ENCODE measurements around the gene MUC20.
"Not testable (repeated sequence)": the region's sequence is repeated elsewhere in the genome, so short reads cannot be mapped to it uniquely, and the experiment has no call there.

MUC20 gene

DNA sequence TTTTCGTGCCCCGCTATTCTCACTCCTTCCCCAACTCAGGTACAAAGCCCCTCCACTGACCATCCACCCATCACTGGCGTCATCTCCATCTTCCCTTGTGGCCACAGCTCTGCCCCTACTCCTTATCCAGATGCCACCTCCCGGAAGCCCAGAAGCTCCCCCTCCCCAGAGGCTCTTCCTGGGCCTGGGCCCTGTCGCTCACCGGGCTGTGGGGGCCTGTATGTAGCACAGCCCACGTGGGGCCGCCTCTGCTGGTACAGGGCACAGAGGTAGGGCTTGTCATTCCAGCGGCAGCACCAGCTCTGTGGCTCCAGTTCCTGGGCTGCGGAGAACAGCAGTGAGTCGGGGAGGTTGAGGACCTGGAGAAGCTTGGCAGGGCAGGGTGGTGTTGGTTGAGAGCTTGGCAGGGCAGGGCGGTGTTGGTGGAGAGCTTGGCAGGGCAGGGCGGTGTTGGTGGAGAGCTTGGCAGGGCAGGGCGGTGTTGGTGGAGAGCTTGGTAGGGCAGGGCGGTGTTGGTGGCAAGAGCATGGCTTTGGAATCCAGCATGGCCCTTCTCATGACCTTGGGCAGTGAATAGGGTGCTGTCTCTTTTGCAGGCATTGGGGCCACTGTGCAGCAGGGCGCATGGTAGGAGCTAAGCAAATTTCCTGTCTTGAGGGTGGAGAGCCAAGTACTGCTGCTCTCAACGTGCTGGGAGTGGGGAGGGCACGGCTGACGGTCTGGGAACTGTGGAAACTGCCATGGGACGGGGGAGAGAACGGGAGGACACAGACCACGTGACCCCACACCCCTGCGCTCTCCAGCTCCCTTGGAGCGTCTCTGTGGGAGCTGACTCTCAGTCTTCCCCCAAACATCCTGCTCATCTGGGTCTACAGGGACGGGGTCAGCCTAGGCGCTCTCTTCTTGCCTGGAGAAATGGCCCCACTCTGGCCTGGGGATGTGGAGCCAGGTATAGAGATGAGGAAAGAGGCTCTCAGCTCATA lies 43.4 kb downstream of the MUC20 start:
- no peak overlapping the region for H3K4me3 ChIP-seq (ENCODE audit: low read depth, low read length)
- no peak for DNase-seq (ENCODE audit: low read depth)

GRCh38 chr3:195764961-195765706 lies 44.4 kb downstream of the MUC20 start:
- no peak overlapping the region for H3K4me3 ChIP-seq (ENCODE audit: low read depth, low read length)
- no peak for DNase-seq (ENCODE audit: low read depth)

- DNase-seq (ENCODE audit: low read depth) = no peak
- no peak overlapping the region for H3K4me3 ChIP-seq (ENCODE audit: low read depth, low read length)
Observed at GRCh38 chr3:195766671-195767070, 45.9 kb downstream of the MUC20 start.

DNA sequence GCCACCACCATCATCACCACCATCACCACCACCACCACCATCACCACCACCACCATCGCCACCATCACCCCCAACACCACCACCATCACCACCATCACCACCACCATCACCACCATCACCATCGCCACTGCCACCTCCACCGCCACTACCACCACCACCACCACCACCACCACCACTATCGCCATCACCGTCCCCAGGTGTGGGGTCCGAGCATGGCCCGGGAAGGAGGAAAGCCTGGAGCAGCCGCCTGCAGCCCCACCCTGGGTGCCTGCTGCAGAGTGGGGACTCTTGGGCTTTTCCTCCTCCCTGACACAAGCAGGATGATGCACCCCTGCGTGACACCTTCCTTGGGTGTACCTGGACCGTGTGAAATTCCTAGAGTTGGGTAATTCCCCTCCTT lies 47.0 kb downstream of the MUC20 start:
- DNase-seq (ENCODE audit: low read depth) = no peak
- H3K4me3 ChIP-seq (ENCODE audit: low read depth, low read length) = no peak overlapping the region

- H3K4me3 ChIP-seq (ENCODE audit: low read depth, low read length) = no peak overlapping the region
- DNase-seq (ENCODE audit: low read depth) = no peak
Observed at GRCh38 chr3:195768414-195768813, 47.6 kb downstream of the MUC20 start.

GRCh38 chr3:195768831-195769303 lies 48.1 kb downstream of the MUC20 start:
- H3K4me3 ChIP-seq (ENCODE audit: low read depth, low read length) = no peak overlapping the region
- DNase-seq (ENCODE audit: low read depth) = no peak

DNA sequence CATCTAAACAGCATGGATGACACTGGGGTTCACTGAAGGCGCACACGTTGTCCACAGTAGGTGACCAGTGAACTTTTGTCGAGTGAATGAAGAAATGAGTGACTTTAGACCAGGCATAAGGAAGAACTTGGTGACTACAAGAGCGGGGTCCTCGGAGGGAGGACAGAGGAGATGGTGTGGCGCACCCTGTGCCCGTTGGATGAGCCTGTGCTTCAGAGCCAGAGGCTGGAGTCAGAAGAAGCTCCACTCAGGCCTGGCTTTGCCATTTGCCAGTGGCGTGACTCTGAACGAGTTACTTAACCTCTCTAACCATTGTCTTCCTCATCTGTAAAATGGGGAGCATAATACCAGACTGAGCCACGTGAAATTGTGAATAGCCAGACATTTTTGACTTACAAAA lies 48.8 kb downstream of the MUC20 start:
- DNase-seq (ENCODE audit: low read depth) = no peak

GRCh38 chr3:195770081-195770840 lies 49.5 kb downstream of the MUC20 start:
- H3K4me3 ChIP-seq (ENCODE audit: low read depth, low read length) = no peak overlapping the region
- no peak for DNase-seq (ENCODE audit: low read depth)

More for the DNA sequence above, 48.8 kb downstream of the MUC20 start:
- no peak overlapping the region for H3K4me3 ChIP-seq (ENCODE audit: low read depth, low read length)

DNA sequence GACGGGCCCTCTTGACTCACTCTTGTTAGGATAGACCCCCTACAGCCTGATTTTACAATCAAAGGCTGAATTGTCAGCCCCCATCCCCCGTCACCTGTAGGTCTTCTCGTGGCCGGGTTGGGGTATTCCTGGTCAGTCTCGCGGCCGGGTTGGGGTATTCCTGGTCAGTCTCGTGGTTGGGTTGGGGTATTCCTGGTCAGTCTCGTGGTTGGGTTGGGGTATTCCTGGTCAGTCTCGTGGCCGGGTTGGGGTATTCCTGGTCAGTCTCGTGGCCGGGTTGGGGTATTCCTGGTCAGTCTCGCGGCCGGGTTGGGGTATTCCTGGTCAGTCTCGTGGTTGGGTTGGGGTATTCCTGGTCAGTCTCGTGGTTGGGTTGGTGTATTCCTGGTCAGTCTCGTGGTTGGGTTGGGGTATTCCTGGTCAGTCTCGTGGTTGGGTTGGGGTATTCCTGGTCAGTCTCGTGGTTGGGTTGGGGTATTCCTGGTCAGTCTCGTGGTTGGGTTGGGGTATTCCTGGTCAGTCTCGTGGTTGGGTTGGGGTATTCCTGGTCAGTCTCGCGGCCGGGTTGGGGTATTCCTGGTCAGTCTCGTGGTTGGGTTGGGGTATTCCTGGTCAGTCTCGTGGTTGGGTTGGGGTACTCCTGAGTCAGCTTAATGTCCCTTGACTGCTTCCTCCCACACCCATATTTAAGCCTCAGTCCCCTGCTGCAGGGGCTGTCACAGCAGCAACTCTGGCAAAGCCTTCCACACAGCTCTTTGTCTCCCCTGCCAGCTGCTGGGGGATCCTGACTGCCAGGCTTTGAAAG lies 50.3 kb downstream of the MUC20 start:
- DNase-seq (ENCODE audit: low read depth); H3K4me3 ChIP-seq (ENCODE audit: low read depth, low read length): not testable (repeated sequence)

- DNase-seq (ENCODE audit: low read depth) = no peak
- no peak overlapping the region for H3K4me3 ChIP-seq (ENCODE audit: low read depth, low read length)
Observed at GRCh38 chr3:195771646-195772300, 51.0 kb downstream of the MUC20 start.

DNA sequence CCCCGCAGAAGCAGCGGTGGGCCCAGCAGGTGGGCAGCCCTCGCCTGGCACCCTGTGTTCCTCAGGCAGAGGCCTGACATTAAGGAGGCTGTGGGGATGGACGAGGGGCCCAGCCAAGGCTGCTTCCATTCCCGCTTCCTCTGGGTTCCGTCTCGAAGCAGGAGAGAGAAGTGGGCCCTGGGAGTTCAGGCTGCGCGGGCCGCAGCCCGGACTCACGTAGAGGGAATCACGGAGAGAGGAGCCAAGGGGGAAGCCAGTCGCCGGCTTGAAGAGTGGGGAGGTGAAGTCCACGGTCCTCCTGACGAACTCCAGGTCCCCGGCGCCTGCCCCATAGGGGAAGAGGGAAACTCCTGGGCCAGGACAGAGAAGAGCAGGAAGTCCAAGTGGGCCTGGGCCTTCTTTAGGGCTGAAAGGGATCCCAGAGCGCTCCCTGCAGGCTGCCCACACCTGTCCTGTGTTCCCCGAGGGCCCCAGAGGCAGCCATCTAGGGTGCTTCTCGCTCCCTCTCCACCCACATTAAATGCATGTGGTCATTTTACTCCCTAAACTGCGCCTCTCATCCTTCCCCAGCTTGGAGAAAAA lies 53.3 kb downstream of the MUC20 start:
- no peak overlapping the region for H3K4me3 ChIP-seq (ENCODE audit: low read depth, low read length)
- DNase-seq (ENCODE audit: low read depth) = no peak

DNA sequence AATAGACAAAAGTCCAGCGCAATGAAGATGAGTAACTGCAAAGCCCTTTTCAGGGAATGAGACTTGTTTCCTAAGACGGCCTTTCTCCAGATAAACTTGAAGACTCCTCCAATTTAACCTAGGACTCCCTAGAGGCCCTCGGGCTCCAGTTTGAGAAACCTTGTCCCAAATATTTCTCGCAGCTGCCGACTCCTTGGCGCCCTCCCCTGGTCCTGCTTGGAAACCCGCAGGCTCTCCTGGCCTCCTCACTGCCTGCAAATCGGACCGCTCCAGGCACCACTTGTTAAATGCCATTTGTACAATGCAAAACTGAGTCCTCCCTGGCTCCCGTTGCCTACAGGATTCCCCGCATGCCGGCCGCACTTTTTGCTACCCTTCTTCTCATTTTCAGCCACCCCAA lies 54.1 kb downstream of the MUC20 start:
- no peak for DNase-seq (ENCODE audit: low read depth)
- H3K4me3 ChIP-seq (ENCODE audit: low read depth, low read length) = no peak overlapping the region

GRCh38 chr3:195777975-195778374 lies 57.2 kb downstream of the MUC20 start:
- no peak overlapping the region for H3K4me3 ChIP-seq (ENCODE audit: low read depth, low read length)
- DNase-seq (ENCODE audit: low read depth) = no peak

DNA sequence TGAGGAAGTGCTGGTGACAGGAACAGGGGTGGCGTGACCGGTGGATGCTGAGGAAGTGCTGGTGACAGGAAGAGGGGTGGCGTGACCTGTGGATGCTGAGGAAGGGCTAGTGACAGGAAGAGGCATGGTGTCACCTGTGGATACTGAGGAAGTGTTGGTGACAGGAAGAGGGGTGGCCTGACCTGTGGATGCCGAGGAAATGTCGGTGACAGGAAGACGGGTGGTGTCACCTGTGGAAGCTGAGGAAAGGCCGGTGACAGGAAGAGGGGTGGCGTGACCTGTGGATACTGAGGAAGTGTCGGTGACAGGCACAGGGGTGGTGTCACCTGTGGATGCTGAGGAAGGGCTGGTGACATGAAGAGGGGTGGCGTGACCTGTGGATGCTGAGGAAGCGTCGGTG lies 60.5 kb downstream of the MUC20 start:
- H3K4me3 ChIP-seq (ENCODE audit: low read depth, low read length); DNase-seq (ENCODE audit: low read depth): not testable (repeated sequence)

Measured in skeletal muscle cell (primary cell).